Measurements from ENCODE around the gene NHS.

Gene NHS

GRCh38 chrX:17425551-17425950, 50.6 kb downstream of the NHS start:
- H3K4me3 ChIP-seq (ENCODE audit: low read depth, low read length) = no peak overlapping the region
- in situ Hi-C loops (cut with HindIII; ENCODE audit: low pct_ligation_motif_present, low sequenced_read_pairs) = no loop called here
- no peaks in the 10 kb centered on the region for H3K36me3 ChIP-seq (replicated peaks)
- DNase-seq = no peak
- no peak overlapping the region for H3K27ac ChIP-seq
- H3K27me3 ChIP-seq (replicated peaks) = no peaks in the 10 kb centered on the region
- no peak for TF ChIP-seq CTCF (IDR thresholded peaks at IDR 0.05; ENCODE audit: low read depth, low read length, missing control alignments)

GRCh38 chrX:17431171-17431570, 56.2 kb downstream of the NHS start:
- in situ Hi-C loops (cut with HindIII; ENCODE audit: low pct_ligation_motif_present, low sequenced_read_pairs) = no loop called here
- DNase-seq = no peak

GRCh38 chrX:17432158-17432557, 57.2 kb downstream of the NHS start:
- DNase-seq = no peak
- TF ChIP-seq CTCF (IDR thresholded peaks at IDR 0.05; ENCODE audit: low read depth, low read length, missing control alignments) = no peak
- H3K27ac ChIP-seq = no peak overlapping the region
- no peak overlapping the region for H3K4me3 ChIP-seq (ENCODE audit: low read depth, low read length)
- in situ Hi-C loops (cut with HindIII; ENCODE audit: low pct_ligation_motif_present, low sequenced_read_pairs) = no loop called here
- H3K27me3 ChIP-seq (replicated peaks) = no peaks in the 10 kb centered on the region
- no peaks in the 10 kb centered on the region for H3K36me3 ChIP-seq (replicated peaks)

More at GRCh38 chrX:17431171-17431570, 56.2 kb downstream of the NHS start:
- no peak for TF ChIP-seq CTCF (IDR thresholded peaks at IDR 0.05; ENCODE audit: low read depth, low read length, missing control alignments)
- Histone ChIP-seq H3K4me3 (ENCODE audit: low read depth, low read length) (no peak overlapping the region), H3K36me3 (replicated peaks) (no peaks in the 10 kb centered on the region), H3K27me3 (replicated peaks) (no peaks in the 10 kb centered on the region), H3K27ac (no peak overlapping the region)

GRCh38 chrX:17433965-17434364, 59.0 kb downstream of the NHS start:
- no peaks in the 10 kb centered on the region for H3K36me3 ChIP-seq (replicated peaks)
- H3K27ac ChIP-seq = no peak overlapping the region
- DNase-seq = no peak
- no peak overlapping the region for H3K4me3 ChIP-seq (ENCODE audit: low read depth, low read length)
- TF ChIP-seq CTCF (IDR thresholded peaks at IDR 0.05; ENCODE audit: low read depth, low read length, missing control alignments) = no peak
- in situ Hi-C loops (cut with HindIII; ENCODE audit: low pct_ligation_motif_present, low sequenced_read_pairs) = no loop called here
- no peaks in the 10 kb centered on the region for H3K27me3 ChIP-seq (replicated peaks)

- DNase-seq = no peak
- Histone ChIP-seq H3K27ac (no peak overlapping the region), H3K4me3 (ENCODE audit: low read depth, low read length) (no peak overlapping the region), H3K36me3 (replicated peaks) (no peaks in the 10 kb centered on the region), H3K27me3 (replicated peaks) (no peaks in the 10 kb centered on the region)
- in situ Hi-C loops (cut with HindIII; ENCODE audit: low pct_ligation_motif_present, low sequenced_read_pairs) = no loop called here
- no peak for TF ChIP-seq CTCF (IDR thresholded peaks at IDR 0.05; ENCODE audit: low read depth, low read length, missing control alignments)
These were observed 60.5 kb downstream of the NHS start for GRCh38 chrX:17435476-17435875.

- in situ Hi-C loops (cut with HindIII; ENCODE audit: low pct_ligation_motif_present, low sequenced_read_pairs) = no loop called here
- TF ChIP-seq CTCF (IDR thresholded peaks at IDR 0.05; ENCODE audit: low read depth, low read length, missing control alignments) = no peak
These were observed 63.2 kb downstream of the NHS start for GRCh38 chrX:17438221-17438620.

More at GRCh38 chrX:17438221-17438620, 63.2 kb downstream of the NHS start:
- no peak overlapping the region for H3K27ac ChIP-seq
- H3K27me3 ChIP-seq (replicated peaks) = no peaks in the 10 kb centered on the region
- no peak overlapping the region for H3K4me3 ChIP-seq (ENCODE audit: low read depth, low read length)
- H3K36me3 ChIP-seq (replicated peaks) = no peaks in the 10 kb centered on the region
- DNase-seq = no peak

Measured in brain microvascular endothelial cell (primary cell).